HG03108 (cell line): ENCODE data around the gene PBXIP1.
A peak's percentile ranks its signal among the peaks of the same experiment; 100 is the strongest.
"Not testable (repeated sequence)": the region's sequence is repeated elsewhere in the genome, so short reads cannot be mapped to it uniquely, and the experiment has no call there.

Source experiments
- ATAC-seq: cut with Tn5 transposase; IDR thresholded peaks from one replicate; pipeline ENCODE4 v1.9.1; 2021; ENCODE audit warnings: moderate library complexity; ENCODE audit not compliant: unreplicated experiment

The PBXIP1 gene

DNA sequence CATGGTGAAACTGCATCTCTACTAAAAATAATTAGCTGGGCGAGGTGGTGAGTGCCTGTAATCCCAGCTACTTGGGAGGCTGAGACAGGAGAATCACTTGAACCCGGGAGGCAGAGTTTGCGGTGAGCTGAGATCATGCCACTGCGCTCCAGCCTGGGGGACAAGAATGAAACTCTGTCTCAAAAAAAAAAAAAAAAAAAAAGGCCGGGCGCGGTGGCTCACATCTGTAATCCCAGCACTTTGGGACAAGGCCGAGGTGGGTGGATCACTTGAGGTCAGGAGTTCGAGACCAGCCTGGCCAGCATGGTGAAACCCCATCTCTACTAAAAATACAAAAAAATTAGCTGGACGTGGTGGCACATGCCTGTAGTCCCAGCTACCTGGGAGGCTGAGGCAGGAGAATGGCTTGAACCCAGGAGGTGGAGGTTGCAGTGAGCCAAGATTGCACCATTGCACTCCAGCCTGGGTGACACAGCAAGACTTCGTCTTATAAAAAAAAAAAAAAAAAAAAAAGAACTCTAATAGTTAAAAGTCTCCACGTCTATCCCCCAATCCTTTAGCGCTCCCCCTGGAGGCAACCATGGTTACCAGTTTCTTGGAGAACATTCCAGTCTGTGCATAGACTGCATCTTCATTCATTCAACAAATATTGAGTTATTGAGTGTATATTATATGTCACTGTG, 39.5 kb upstream of the PBXIP1 start:
- not testable (repeated sequence) for ATAC-seq

DNA sequence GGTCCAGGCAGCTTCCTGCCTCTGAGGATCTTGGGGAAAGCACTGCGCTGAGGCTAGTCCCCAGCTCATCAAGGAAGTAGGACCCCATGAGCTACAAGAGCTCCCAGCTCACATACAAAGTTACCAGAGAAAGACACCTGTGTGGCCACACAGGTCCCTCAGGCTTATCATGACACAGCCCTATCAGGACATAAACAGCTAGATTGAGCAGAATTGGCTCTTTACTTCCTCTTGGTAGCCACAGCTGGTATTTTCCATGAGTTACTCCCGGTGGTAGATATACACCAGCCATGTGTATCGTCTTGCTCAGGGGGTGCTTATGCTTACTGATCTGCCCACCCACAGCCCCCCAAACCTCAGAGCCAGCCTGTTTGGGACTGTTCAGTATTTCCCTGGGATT, 38.7 kb upstream of the PBXIP1 start:
- no peak for ATAC-seq

DNA sequence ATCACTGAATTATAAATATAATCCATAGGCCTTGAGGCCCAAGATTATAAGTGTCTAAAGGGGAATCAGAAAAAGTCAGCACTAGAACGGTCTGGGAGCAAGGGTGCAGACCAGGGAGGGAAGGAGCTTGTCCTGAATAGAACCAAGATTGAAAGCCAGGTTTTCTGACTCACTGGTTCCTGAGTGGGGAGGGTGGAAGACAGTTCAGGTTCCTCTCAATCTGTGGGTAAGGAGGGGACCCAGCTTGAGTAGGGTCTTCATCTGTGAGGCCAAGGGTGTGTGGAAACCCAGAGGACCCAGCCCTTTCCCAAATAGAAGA, 38.3 kb upstream of the PBXIP1 start:
- ATAC-seq, result no peak

DNA sequence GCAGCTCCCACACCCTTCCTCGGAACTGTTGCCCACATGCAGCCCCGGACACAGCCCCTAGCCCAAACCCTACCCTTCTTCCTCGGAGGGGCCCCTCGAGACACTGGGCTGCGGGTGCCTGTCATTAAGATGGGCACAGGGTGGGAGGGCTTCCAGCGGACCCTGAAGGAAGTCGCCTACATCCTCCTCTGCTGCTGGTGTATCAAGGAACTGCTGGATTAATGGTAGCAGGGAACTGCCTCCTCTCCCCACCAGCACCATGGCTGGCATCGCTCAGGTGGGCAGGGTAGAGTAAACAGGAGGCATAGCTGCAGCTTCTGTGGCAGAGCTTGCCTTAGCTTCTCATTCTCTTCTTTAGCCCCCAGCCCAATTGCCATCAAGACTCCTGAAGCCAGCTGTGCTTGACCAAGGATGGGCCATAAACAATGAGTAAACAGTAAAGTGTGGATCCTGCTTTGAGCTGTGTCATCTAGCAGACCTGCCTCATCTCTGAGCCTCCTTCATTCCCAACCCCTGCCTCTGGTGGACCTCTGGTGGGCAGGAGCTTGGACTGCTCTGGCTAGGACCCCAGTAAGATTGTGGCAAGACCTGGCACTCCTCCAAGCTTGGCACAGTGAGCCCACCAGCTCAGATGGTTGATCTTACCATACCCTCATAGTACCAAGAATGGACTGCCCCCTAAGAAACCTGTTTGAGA, 37.8 kb upstream of the PBXIP1 start, which contains the start of gene LENEP:
LENEP (plus strand) TSS at position 15 of the 697 bp plus-strand sequence; CDS start at position 37, 22 bp downstream.
- ATAC-seq, result no peak

DNA sequence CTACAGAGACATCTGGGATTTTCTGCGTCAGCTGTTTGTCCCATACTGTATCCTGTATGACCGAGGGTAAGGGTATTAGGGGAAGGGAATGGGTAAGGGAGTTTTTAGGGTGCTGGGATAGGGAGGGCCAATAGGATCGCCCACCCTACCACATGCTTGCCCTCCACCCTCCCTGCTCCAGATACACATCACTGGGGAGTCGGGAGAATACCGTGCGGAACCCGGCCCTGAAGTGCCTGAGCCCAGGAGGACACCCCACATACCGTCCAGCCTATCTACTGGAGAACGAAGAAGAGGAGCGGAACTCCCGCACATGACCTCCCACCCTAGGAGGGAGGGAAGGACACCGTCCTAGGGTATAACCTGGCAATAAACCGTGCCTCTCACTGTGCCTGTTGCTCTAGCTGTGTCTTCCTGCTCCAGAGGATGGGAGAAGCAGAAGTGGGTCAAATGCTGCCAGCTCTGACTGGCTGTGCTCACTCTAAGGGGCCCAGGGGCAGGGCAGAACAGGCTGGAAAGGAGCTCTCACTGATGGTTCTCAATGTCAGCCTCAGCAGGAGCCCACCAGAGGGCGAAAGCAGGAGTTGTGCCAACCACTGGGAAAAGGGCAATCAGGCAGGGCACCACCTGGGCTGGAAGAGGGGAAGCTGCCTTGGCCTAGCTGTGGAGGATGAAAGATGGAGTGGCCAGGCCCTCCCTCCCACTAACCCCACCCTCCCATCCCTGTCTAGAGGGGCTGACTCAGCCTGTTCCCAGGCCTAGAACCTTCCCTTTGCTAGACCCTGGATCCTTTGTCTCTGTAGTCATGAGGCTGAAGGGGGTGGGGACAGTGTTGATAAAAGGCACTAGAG, 37.0 kb upstream of the PBXIP1 start:
- ATAC-seq, result no peak

DNA sequence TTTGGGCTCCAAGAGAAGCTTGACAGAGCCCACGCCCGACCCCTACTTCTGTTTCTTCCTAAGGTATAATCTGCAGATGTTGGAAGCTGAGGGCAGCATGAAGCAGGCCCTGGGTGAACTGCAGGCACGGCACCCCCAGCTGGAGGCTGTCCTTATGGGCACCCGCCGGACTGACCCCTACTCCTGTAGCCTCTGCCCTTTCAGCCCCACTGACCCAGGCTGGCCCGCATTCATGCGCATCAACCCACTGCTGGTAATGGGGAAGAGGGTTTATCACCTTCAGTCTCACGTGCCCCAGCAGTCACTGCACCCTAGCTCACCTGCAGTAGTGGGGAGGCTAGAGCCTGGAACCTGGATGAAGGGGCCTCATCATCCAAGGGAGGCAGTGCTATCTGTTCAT, 34.4 kb upstream of the PBXIP1 start:
- no peak for ATAC-seq

DNA sequence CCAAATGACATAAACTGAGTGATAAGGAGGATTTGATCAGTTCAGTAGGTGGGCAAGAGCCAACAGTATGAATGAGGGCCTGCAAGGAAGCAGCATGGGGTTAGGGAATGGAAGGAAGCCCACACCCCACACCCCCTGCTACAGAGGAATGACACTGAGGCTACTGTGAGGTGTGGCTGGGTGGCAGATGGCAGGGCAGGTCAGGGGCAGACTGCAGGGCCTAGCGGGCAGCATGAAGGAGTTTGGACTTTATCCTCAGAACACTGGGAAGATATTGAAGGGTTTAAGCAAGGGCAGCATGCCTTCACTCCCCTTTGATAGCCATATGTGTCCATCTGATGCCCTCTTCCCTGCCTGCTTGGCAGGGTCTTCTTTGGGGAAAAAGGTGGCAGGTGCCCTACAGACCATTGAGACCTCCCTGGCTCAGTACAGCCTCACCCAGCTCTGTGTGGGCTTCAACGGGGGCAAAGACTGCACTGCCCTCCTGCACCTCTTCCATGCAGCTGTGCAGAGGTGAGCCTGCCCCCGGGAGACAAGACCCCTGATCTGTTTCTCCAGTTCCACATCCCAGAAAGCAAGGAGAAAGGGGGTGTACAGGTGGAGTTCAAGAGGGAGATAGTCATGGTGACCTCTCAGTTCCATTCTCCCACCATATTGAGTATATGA, 33.4 kb upstream of the PBXIP1 start:
- no peak for ATAC-seq

DNA sequence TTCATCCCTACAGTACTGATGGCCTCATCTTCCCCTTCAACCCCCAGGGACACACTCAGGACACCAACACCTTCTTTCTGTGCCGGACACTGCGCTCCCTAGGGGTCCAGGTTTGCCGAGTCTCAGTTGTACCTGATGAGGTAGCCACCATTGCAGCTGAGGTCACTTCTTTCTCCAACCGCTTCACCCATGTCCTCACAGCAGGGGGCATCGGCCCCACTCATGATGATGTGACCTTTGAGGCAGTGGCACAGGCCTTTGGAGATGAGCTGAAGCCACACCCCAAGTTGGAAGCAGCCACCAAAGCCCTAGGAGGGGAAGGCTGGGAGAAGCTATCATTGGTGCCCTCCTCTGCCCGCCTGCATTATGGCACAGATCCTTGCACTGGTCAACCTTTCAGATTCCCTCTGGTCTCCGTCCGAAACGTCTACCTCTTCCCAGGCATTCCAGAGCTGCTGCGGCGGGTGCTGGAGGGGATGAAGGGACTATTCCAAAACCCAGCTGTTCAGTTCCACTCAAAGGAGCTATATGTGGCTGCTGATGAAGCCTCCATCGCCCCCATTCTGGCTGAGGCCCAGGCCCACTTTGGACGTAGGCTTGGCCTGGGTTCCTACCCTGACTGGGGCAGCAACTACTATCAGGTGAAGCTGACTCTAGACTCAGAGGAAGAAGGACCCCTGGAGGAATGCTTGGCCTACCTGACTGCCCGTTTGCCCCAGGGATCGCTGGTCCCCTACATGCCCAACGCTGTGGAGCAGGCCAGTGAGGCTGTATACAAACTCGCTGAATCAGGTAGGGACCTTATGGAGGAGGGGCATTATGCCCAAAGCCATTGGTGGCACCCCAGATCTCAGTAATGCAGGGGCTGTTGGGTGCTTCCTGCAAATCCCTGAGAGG, 32.4 kb upstream of the PBXIP1 start:
- no peak for ATAC-seq

DNA sequence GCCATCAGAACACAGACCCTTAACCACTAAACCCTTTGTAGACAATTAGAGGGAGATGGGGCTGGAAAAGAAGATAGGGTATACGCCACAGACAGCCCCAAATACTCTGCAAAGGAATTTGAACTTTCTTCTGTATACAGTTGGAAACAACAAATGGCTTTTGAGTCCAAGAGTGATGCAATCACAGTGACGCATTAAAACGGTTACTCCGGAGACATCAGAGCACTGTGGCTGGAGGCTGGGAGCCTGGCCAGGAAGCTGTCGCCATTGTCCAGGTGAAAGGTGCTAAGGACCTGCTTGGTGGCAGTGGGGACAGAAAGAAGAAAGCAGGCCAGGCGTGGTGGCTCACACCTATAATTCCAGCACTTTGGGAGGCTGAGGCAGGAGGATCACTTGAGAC, 31.4 kb upstream of the PBXIP1 start:
- ATAC-seq, result no peak

DNA sequence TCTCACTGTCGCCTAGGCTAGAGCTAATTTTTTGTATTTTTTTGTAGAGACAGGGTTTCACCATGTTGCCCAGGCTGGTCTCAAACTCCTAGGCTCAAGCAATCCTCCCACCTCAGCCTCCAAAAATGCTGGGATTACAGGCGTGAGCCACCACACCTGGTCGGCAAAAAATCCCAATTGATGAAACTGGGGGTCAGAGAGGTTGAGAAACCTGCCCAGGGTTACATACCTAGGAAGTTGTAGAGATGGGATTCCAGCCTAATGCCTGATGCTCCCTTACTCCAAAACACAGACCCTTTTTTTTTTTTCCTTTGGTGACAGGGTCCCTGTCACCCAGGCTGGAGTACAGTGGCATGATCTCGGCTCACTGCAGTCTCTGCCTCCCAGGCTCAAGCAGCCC, 30.8 kb upstream of the PBXIP1 start:
- ATAC-seq, result not testable (repeated sequence)

DNA sequence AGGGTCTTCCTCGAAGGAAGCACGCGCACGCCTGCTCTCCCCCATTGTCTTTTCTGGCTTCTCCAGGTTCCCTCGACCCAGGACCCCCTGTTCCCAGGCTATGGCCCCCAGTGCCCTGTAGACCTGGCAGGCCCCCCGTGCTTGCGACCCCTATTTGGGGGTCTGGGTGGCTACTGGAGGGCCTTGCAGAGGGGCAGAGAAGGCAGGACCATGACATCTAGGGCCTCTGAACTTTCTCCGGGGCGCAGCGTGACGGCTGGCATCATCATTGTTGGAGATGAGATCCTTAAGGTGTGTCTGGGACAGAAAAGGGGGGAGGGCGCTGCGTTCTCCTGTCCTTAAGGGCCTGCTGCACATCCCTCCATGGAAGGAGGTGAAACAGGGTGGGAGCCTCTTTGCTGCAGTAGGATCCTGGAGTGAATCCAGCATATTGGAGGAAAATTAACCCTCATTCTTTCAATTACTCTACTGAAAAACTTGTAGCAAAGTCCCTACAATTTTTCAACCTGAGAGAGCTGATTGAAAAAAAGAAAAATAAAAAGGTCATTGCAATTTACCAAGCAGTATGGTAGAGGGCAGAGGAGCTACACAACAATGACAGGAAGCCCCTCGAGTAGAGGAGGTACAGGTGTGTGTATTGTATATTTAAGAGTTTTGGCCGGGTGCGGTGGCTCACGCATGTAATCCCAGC, 28.0 kb upstream of the PBXIP1 start:
- no peak for ATAC-seq

DNA sequence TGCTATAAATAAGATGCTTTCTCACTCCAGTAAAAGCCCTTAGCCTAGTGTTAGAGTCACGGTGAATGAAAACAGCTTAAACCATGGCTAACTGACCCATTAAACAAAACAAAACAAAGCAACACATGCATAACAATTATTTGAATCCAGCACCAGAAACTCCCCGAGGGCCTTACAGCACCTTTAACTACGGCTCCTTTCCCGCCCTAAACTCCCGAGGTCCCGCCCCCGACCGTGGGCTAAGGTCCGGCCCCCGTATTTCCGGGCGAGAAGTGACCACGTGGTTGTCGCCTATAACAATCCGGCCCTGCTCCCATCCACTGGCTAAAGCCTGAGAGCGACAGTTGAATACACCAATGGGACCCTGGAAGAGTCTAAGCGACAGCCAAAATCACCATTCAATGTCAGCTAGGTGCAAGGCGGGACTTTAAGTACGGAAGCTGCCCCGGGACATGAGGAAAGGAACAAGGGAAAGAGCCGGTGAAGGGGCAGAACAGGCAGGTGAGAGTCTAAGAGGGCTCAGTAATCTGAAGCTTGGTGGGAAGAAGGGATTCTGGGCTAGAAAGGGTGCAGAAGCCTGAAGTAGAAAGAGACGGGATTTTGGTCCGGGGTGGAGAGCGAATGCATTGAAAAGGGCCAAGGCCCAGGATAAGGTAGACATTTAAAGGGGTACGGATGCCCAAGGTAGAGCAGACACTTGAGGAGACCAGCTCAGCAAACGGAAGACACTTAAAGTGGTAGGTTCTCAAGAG, 27.2 kb upstream of the PBXIP1 start, which contains the start of gene FLAD1:
FLAD1 (plus strand) TSS at position 448 of the 752 bp plus-strand sequence. CDS start 351 bp downstream, outside the sequence.
- ATAC-seq, result peak; percentile 97

DNA sequence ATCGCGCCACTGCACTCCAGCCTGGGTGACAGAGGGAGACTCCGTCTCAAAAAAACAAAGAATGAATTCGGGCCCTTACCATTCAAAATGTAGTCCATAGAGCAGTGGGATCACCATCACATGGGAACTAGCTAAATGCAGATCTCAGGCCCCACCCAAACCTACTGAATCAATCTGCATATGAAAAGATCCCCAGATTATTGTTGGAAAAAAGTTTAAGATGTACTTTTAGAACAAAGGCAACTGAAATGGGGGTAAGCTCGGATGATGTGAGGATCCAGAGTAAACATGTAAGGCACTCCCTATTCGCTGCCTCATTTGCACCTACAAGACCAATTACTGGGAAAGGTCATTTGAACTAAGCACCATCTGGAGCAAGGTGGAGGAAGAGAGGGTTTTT, 26.4 kb upstream of the PBXIP1 start:
- no peak for ATAC-seq

DNA sequence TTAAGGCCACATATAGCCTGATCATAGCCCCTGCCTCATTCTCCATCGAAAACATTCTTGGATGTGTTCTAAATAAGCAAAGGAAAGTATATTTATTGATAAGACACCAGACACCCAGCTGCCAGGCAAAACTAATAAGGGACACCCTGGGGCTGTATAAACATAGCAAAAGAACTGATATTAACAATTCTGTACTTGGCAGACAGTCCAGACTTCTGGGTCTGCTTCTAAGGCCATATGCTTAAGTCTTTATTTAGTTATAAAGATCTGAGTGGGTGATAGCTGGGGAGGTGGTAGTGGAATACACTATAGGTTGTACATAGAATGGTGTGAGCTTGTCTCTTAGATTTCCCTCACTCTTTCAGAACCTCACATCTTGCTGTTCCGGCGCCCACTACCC, 22.5 kb upstream of the PBXIP1 start:
- ATAC-seq, result no peak

DNA sequence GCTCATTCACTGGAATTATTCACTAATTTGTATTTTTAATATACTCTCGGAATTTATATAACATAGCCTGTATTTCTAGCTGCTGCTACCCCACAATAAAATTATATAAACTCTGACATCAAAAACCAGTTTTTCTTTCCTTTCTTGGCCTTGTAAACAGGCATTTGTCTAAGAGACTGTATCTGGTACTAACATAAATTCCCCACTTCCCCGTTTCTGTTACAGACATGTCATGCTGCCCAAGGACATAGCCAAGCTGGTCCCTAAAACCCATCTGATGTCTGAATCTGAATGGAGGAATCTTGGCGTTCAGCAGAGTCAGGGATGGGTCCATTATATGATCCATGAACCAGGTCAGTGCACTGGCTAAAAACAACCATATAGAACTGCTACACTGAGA, 21.9 kb upstream of the PBXIP1 start:
- ATAC-seq, result not testable (repeated sequence)

DNA sequence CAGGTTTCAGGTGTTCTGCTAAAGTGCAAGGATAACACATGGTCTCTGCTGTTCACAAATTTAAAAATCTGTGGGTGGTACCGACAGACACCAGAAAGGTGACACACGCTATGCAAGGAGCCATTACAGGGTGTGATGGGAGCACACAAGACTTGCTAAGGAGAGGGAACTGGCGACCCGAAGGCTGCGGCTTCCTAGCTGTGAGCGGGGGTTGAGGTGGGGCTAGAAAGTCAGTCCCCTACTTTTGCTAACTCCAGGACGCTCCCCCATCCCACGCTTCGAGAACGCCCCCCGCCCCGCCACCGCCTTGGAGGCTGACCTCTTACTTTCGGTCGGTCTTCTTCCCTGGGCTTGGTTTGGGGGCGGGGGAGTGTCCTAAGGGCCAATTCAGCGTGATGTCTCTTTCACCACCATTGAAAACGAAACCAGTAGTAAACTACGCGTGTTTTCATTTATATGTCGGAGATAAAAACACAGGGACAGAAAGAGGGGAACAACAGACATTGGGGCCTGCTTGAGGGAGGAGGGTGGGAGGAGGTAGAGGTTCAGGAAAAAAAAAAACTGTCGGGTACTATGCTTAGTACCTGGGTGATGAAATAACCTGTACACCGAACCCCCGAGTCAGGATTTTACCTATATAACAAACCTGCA, 19.6 kb upstream of the PBXIP1 start:
- ATAC-seq, result no peak

DNA sequence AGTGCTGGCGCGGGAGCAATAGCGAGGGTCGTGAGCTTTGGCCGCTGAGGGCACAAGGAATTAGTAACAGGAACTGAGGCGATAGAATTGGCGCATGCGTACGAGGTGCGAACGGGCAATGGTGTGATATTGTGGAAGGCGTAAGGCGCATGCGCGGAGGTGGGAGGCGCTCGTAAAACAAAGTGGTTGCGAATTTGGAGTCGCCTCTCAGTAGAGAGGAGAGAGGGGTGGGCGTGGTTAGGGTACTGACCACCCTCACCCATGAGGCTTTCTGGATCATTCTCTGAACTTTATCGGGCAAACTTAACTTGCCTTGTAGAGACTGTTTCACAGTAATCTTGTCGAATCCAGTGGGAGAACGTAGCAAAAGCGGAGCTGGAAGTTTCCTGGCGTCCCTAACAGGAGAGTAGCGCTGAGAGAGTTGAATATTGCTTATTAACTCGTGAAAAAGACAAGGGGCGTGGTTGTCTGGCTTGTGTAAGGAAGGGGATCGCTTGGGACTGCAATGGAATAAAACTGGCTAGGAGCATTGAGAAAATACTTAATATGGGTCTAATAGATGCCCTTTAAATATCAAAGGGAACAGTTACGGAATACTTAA, 19.0 kb upstream of the PBXIP1 start:
- ATAC-seq, result peak; percentile 33
